Measurements from ENCODE around the gene NUP155.
A peak's percentile ranks its signal among the peaks of the same experiment; 100 is the strongest.
"Not testable (repeated sequence)": the region's sequence is repeated elsewhere in the genome, so short reads cannot be mapped to it uniquely, and the experiment has no call there.

Gene NUP155

DNA sequence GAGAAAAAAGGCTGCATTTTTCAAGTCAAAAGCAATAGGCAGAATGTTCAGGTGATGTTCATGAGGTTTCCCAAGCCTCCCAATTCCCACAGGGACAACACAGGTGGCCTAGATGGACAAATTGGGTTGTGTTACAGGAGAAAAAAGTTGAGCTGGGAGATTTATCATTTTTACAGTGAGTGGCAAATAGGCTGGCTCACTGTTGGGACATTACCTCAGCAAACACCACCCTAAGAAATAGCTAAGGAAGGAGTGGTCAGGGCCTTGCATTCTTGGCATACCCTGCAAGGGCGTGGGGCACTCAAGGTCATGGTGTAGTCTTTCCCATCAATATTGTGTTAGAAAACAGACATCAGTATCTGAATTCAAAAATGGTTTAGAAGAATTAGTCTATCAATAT lies 98.4 kb downstream of the NUP155 start:
- Histone ChIP-seq H3K9me3 (ENCODE audit: insufficient read depth, low read depth, low read length) (peaks cover 8% of the 10 kb centered on the region; the same call in 1 of the 2 replicates), H3K4me1 (ENCODE audit: insufficient read depth, low read length) (no peaks in the 10 kb centered on the region; the same call in 1 of the 2 replicates), H3K9ac (ENCODE audit: low read depth, low read length) (no peak overlapping the region), H3K27ac (ENCODE audit: low read length) (no peak overlapping the region), H3K27me3 (ENCODE audit: insufficient read depth, low read length) (no peaks in the 10 kb centered on the region), H3K36me3 (ENCODE audit: insufficient read depth, low read depth, low read length) (no peaks in the 10 kb centered on the region), H3K4me3 (ENCODE audit: low read length) (no peak overlapping the region)

DNA sequence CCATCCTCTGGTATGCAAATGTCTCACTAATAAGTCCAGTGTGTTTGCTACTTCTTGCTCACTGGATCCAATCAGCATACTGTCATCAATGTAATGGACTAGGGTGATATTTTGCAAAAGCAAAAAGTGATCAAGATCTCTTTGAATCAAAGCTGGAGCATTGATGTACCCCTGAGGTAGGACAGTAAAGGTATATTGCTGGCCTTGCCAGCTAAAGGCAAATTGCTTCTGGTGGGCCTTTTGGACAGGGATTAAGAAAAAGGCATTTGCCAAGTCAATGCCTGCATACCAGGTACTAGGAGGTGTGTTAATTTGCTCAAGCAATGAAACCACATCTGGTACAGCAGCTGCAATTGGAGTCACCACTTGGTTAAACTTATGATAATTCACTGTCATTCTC lies 102.8 kb downstream of the NUP155 start:
- not testable (repeated sequence) for H3K36me3 ChIP-seq (ENCODE audit: insufficient read depth, low read depth, low read length); H3K4me1 ChIP-seq (ENCODE audit: insufficient read depth, low read length); H3K27ac ChIP-seq (ENCODE audit: low read length); H3K27me3 ChIP-seq (ENCODE audit: insufficient read depth, low read length); H3K4me3 ChIP-seq (ENCODE audit: low read length); H3K9ac ChIP-seq (ENCODE audit: low read depth, low read length); H3K9me3 ChIP-seq (ENCODE audit: insufficient read depth, low read depth, low read length)

DNA sequence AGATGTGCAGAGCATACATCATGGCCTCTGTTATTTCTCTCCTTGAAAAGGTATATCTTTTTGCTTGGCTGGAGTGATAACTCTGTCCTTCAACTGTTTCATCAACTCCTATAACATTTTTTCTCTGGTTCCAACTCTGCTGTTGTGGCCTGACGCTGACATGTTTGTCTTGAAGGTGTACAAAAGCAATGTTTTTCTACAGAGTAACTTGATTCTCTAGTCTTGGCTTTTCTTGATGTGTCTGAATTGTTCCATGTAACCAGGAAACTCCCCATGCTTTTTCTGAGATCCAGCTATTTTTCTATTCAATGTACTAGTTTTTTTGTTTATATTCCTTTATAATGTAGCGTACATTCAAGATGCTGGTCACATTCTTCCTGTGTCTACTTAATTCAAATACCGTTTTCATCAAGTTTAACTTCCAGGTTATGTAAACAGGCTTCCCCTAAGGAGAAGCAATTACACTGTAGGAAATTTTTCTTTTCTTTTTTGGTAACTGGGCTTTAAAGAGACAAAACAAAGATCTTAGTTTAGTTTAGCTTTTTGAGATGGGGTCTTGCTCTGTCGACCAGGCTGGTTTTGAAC lies 115.0 kb downstream of the NUP155 start:
- no peaks in the 10 kb centered on the region for H3K27me3 ChIP-seq (ENCODE audit: insufficient read depth, low read length)
- peaks cover 7% of the 10 kb centered on the region; the same call in 1 of the 2 replicates for H3K9me3 ChIP-seq (ENCODE audit: insufficient read depth, low read depth, low read length)
- H3K9ac ChIP-seq (ENCODE audit: low read depth, low read length) = no peak overlapping the region
- no peaks in the 10 kb centered on the region for H3K36me3 ChIP-seq (ENCODE audit: insufficient read depth, low read depth, low read length)
- H3K4me3 ChIP-seq (ENCODE audit: low read length) = no peak overlapping the region
- no peak overlapping the region for H3K27ac ChIP-seq (ENCODE audit: low read length)
- no peaks in the 10 kb centered on the region for H3K4me1 ChIP-seq (ENCODE audit: insufficient read depth, low read length)

DNA sequence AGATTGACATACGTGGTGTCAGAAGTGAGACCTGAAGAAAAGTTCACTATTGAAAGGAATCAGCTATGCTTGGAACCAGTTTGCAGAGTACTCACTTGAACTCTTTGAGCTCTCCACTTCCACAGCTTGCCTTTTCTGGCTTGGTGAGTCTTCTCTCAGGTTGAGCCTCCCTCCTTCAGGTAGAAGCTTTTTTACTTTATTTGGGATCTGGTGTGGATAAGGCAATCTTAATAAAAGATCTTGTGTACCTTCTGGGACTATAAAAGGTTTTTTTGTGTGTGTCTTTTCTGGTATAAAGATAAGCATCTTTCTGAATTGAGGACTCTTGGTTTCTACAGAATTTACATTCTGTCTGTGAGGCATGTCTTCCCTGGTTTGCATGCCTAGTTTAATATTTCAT lies 116.3 kb downstream of the NUP155 start:
- Histone ChIP-seq H3K4me3 (ENCODE audit: low read length) (no peak overlapping the region), H3K27ac (ENCODE audit: low read length) (no peak overlapping the region), H3K9ac (ENCODE audit: low read depth, low read length) (no peak overlapping the region), H3K4me1 (ENCODE audit: insufficient read depth, low read length) (no peaks in the 10 kb centered on the region), H3K27me3 (ENCODE audit: insufficient read depth, low read length) (no peaks in the 10 kb centered on the region), H3K9me3 (ENCODE audit: insufficient read depth, low read depth, low read length) (peaks cover 7% of the 10 kb centered on the region; the same call in 1 of the 2 replicates), H3K36me3 (ENCODE audit: insufficient read depth, low read depth, low read length) (no peaks in the 10 kb centered on the region)

DNA sequence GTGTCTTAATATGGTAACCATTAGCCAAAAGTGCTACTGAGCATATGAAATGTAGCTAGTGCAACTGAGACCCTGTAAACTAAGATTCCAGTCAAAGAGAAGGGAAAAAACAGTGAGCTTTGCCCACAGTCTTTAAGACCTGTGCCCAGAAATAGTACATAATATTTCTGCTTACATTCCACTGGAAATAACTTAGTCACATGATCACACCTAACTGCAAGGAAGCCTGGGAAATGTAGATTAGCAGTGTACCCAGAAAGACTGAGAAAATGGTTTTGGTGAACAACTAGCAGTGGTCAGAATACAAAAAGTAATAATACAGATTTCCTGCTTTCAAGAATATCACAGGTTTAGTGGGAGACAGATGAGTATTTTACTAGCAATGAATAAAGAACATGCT lies 119.2 kb downstream of the NUP155 start:
- Histone ChIP-seq H3K4me1 (ENCODE audit: insufficient read depth, low read length) (no peaks in the 10 kb centered on the region), H3K27ac (ENCODE audit: low read length) (no peak overlapping the region), H3K4me3 (ENCODE audit: low read length) (no peak overlapping the region), H3K9ac (ENCODE audit: low read depth, low read length) (no peak overlapping the region), H3K36me3 (ENCODE audit: insufficient read depth, low read depth, low read length) (no peaks in the 10 kb centered on the region), H3K9me3 (ENCODE audit: insufficient read depth, low read depth, low read length) (peaks cover 7% of the 10 kb centered on the region; the same call in 1 of the 2 replicates), H3K27me3 (ENCODE audit: insufficient read depth, low read length) (no peaks in the 10 kb centered on the region)

DNA sequence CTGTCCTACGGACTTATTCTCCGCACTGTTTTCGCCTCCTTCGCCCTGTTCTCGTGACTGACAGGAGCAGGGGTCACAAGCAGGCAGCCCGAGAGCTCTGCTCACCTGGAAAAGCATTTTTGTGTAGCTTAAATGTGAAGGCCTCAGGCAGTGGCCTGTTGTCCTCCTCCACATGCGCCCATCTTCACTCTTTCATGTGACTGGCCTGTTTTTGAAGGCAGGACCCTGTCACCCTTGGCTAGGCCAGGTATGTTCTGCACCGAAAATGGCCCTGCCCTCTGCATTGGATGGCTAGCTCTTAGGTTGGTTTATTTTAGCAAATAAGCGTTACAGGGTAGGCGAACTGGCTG lies 121.1 kb downstream of the NUP155 start:
- no peaks in the 10 kb centered on the region for H3K27me3 ChIP-seq (ENCODE audit: insufficient read depth, low read length)
- no peaks in the 10 kb centered on the region for H3K36me3 ChIP-seq (ENCODE audit: insufficient read depth, low read depth, low read length)
- H3K27ac ChIP-seq (ENCODE audit: low read length) = peak overlapping the region; percentile 39
- H3K4me3 ChIP-seq (ENCODE audit: low read length) = peak overlapping the region; percentile 90
- peak overlapping the region; percentile 81; the same call in 1 of the 2 replicates for H3K9ac ChIP-seq (ENCODE audit: low read depth, low read length)
- no peaks in the 10 kb centered on the region for H3K4me1 ChIP-seq (ENCODE audit: insufficient read depth, low read length)
- peaks cover 7% of the 10 kb centered on the region; the same call in 1 of the 2 replicates for H3K9me3 ChIP-seq (ENCODE audit: insufficient read depth, low read depth, low read length)

DNA sequence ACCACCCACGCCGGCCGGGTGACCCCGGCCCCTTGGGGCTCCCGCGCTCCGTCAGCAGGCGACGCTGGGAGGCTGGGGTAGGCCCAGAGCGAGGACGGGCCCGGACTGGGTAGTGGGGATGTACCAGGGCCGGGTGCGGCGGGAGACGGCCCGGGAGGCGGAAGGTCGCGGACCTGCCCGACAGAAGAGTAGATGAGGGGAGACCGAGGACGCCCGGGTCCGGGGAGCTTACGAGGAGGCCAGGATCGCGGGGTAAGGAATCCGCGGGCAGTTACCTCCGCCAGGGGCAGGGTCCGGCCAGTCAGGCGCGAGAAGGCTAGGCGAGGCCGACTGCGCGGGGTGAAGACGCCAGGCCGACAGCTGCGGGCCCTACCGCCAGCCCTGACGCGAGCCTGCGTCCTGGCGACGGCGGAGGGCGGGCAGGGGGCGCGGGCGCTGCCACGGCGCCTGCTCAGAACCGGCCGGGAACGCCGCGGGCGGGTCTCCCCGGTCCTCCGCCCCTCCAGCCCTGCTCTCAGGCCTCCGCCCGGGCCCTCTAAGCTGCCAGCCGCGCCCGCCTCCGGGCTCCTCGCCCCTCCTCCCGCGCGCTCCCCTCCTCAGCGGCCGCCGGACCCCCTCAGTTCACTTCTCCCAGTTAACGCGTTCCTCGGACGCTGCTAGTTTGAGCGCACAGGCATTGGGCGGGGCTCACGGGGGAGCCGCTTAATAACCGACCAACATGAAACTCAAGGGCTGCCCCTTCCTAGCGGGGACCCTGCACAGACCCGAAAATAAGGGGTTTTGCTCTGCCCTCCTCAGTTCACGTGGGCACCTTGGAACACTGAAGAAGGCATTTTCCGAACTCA lies 121.7 kb downstream of the NUP155 start, which contains the start of gene CPLANE1:
Gene CPLANE1 (minus strand): TSS at position 407 of the 845 bp plus-strand sequence. CDS start 1,678 bp downstream, outside the sequence.
- Histone ChIP-seq H3K27me3 (ENCODE audit: insufficient read depth, low read length) (no peaks in the 10 kb centered on the region), H3K9ac (ENCODE audit: low read depth, low read length) (peak within 1 kb of the TSS; percentile 81), H3K36me3 (ENCODE audit: insufficient read depth, low read depth, low read length) (no peaks in the 10 kb centered on the region), H3K27ac (ENCODE audit: low read length) (peak within 1 kb of the TSS; percentile 39), H3K4me1 (ENCODE audit: insufficient read depth, low read length) (no peaks in the 10 kb centered on the region), H3K4me3 (ENCODE audit: low read length) (peak within 1 kb of the TSS; percentile 90), H3K9me3 (ENCODE audit: insufficient read depth, low read depth, low read length) (peaks cover 2% of the 10 kb centered on the region; the same call in 1 of the 2 replicates)

DNA sequence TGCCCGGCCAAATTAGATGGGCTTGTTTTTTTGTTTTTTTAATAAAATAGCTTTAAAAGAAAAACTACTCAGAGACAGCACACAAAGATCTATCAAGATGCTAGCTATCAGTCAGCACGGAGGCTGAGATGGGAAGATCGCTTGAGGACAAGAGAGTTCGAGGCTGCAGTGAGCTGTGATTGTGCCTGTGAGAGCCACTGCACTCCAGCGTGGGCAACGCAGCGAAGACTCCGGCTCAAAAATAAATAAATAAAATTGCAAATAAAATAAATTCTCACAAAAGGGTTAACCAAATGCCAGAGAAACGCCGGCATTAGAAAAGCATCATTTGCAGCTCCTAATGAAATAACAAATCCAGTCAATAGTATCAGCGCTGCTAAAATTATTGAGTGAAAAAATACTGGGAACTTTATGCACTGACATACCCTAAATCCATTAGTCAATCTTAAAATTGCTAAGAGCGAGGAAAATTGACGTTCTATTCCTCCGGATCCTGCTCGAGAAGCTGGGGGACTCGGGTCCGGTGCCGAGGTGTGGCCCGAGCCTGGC lies 122.4 kb downstream of the NUP155 start:
- Histone ChIP-seq H3K36me3 (ENCODE audit: insufficient read depth, low read depth, low read length) (no peaks in the 10 kb centered on the region), H3K27me3 (ENCODE audit: insufficient read depth, low read length) (no peaks in the 10 kb centered on the region), H3K4me1 (ENCODE audit: insufficient read depth, low read length) (no peaks in the 10 kb centered on the region), H3K27ac (ENCODE audit: low read length) (no peak overlapping the region), H3K9ac (ENCODE audit: low read depth, low read length) (peak overlapping the region; percentile 81; the same call in 1 of the 2 replicates), H3K4me3 (ENCODE audit: low read length) (peak overlapping the region; percentile 90), H3K9me3 (ENCODE audit: insufficient read depth, low read depth, low read length) (no peaks in the 10 kb centered on the region)

DNA sequence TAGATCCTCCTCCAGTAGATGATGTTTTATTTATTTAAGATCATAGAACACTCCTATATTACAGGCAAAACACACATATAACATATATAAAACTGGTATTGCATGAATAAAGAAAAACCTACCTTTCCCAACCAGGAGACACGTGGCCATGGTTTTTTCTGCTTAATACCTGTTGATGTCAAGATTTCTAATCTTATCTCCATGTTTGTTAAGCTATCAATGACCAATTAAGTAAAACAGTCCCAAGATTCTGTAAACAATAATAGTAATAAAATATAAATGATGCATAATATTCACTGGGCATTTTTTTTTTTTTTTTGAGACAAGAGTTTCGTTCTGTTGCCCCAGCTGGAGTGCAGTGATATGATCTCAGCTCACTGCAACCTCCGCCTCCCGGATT lies 123.4 kb downstream of the NUP155 start:
- no peaks in the 10 kb centered on the region for H3K9me3 ChIP-seq (ENCODE audit: insufficient read depth, low read depth, low read length)
- H3K27ac ChIP-seq (ENCODE audit: low read length) = no peak overlapping the region
- H3K9ac ChIP-seq (ENCODE audit: low read depth, low read length) = no peak overlapping the region
- no peak overlapping the region for H3K4me3 ChIP-seq (ENCODE audit: low read length)
- peaks cover 4% of the 10 kb centered on the region; the same call in 1 of the 2 replicates for H3K4me1 ChIP-seq (ENCODE audit: insufficient read depth, low read length)
- no peaks in the 10 kb centered on the region for H3K36me3 ChIP-seq (ENCODE audit: insufficient read depth, low read depth, low read length)
- no peaks in the 10 kb centered on the region for H3K27me3 ChIP-seq (ENCODE audit: insufficient read depth, low read length)

DNA sequence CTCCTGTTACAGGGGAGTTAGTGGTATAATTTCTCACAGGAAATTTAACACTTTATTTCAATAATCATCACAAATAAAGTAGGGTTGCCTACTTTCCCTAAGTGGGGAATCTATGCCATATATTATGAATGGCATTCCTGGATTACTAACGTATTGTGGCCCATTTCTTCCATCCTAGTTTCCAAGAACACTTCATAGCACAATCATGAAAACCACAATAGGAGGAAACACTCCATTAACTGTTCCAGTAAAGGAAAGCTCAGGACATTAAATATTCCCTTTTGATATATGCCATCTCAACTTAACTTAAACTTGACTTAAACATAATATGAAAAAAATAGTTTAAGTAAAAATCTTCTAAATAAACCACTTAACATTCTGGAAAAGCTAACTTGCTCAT lies 123.9 kb downstream of the NUP155 start:
- no peak overlapping the region for H3K4me3 ChIP-seq (ENCODE audit: low read length)

More for the DNA sequence above, 123.9 kb downstream of the NUP155 start:
- no peaks in the 10 kb centered on the region for H3K36me3 ChIP-seq (ENCODE audit: insufficient read depth, low read depth, low read length)
- H3K9me3 ChIP-seq (ENCODE audit: insufficient read depth, low read depth, low read length) = no peaks in the 10 kb centered on the region
- no peak overlapping the region for H3K9ac ChIP-seq (ENCODE audit: low read depth, low read length)
- H3K27ac ChIP-seq (ENCODE audit: low read length) = no peak overlapping the region
- no peaks in the 10 kb centered on the region for H3K27me3 ChIP-seq (ENCODE audit: insufficient read depth, low read length)
- H3K4me1 ChIP-seq (ENCODE audit: insufficient read depth, low read length) = peaks cover 5% of the 10 kb centered on the region; the same call in 1 of the 2 replicates

Measured in iPS-20b (cell line).